Measurements from ENCODE around the gene SRRM4. TPM values are rescaled to one million over a fixed set of nuclear protein-coding genes. Genes with fewer than 3 reads are reported as not detected.

Gene SRRM4
- total and polyA plus RNA-seq, 2 experiments from 2014 or later = 0.53 to 0.63 TPM

DNA sequence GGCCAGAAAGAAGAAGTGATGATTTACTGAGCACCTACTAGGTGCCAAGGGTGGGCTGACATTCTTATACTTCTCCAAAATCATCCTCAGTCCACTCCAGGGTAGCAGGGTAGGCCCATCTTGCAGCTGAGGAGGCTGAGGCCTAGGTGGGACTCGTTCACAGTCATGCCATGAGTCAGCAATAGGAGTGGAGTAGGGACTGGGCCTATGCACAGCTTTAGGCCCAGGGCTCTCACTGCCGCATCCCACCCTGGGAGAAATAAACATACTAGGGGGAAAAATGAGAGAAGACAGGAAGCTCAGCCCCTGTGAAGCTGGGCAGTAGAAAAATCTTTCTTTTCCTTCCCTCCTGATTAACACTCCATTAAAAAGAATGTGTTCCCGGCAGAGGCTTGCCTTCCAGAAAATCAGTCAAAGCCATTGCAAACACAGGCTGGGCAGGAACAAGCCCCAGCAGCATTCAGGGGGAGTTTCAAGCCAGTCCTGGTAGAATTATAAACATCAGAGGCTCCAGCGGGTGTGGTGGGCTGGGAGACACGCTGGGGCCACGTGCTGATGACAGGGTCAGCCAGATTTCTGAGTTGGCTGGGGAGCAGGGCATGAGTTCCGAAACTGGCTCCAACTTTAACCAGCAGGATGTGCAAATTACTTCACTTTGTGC lies 199.2 kb downstream of the SRRM4 start:
- H4K20me1 ChIP-seq (replicated peaks; ENCODE audit: insufficient read depth) = no peaks in the 10 kb centered on the region
- DNase-seq (ENCODE audit: low spot score) = no peak
- H3F3A ChIP-seq (replicated peaks; ENCODE audit: low read depth) = no peaks in the 10 kb centered on the region
- peak overlapping the region; percentile 29 for H3K4me2 ChIP-seq
- Mint-ChIP-seq H3K27ac (peak overlapping the region; percentile 92), H3K9me3 (no peaks in the 10 kb centered on the region), H3K27me3 (ENCODE audit: insufficient read depth, low read depth, poor library complexity) (peaks cover 3% of the 10 kb centered on the region), H3K36me3 (ENCODE audit: low read depth) (no peaks in the 10 kb centered on the region), H3K4me3 (peak overlapping the region; percentile 36; the same call in 1 of the 3 replicates), H3K4me1 (peaks cover 45% of the 10 kb centered on the region)
- H3K27ac ChIP-seq (ENCODE audit: low read depth) = no peak overlapping the region; the same call in 1 of the 2 replicates
- peaks cover 43% of the 10 kb centered on the region for H3K4me1 ChIP-seq (ENCODE audit: insufficient read depth)
- 0 out of 2 replicates have a peak overlapping the region, but pooled peaks have one; percentile 6 for H3K4me3 ChIP-seq
- peak; percentile 3; the same call in 1 of the 3 replicates for ATAC-seq
- H3K9me2 ChIP-seq (ENCODE audit: insufficient read depth) = no peaks in the 10 kb centered on the region
- TF ChIP-seq ZNF331 (CRISPR knock-in tag; IDR thresholded peaks at IDR 0.05; ENCODE audit: low read depth) (no peak), STAT1 (IDR thresholded peaks at IDR 0.05; ENCODE audit: unreplicated experiment) (no peak), EZH2 (IDR thresholded peaks at IDR 0.05; ENCODE audit: low read depth, unreplicated experiment) (no peak), POLR2AphosphoS5 (IDR thresholded peaks at IDR 0.05; ENCODE audit: low read depth) (no peak), REST (IDR thresholded peaks at IDR 0.05; ENCODE audit: unreplicated experiment) (no peak), JUNB (IDR thresholded peaks at IDR 0.05; ENCODE audit: unreplicated experiment) (no peak), ZNF462 (CRISPR knock-in tag; IDR thresholded peaks at IDR 0.05) (no peak), ETS1 (IDR thresholded peaks at IDR 0.05) (no peak), ZNF114 (CRISPR knock-in tag; IDR thresholded peaks at IDR 0.05) (no peak), NANOG (IDR thresholded peaks at IDR 0.05; ENCODE audit: borderline replicate concordance) (no peak)
- TF ChIP-seq, protein P1, sequence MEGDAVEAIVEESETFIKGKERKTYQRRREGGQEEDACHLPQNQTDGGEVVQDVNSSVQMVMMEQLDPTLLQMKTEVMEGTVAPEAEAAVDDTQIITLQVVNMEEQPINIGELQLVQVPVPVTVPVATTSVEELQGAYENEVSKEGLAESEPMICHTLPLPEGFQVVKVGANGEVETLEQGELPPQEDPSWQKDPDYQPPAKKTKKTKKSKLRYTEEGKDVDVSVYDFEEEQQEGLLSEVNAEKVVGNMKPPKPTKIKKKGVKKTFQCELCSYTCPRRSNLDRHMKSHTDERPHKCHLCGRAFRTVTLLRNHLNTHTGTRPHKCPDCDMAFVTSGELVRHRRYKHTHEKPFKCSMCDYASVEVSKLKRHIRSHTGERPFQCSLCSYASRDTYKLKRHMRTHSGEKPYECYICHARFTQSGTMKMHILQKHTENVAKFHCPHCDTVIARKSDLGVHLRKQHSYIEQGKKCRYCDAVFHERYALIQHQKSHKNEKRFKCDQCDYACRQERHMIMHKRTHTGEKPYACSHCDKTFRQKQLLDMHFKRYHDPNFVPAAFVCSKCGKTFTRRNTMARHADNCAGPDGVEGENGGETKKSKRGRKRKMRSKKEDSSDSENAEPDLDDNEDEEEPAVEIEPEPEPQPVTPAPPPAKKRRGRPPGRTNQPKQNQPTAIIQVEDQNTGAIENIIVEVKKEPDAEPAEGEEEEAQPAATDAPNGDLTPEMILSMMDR (conservative IDR thresholded peaks at IDR 0.05; ENCODE audit: low read depth in 2 of 2) = no peak
- H2AFZ ChIP-seq = peak overlapping the region; percentile 87; the same call in 1 of the 2 replicates
- no peaks in the 10 kb centered on the region for H3K36me3 ChIP-seq (ENCODE audit: insufficient read depth)
- no peaks in the 10 kb centered on the region for H3K27me3 ChIP-seq (ENCODE audit: insufficient read depth)
- H3K79me2 ChIP-seq (replicated peaks; ENCODE audit: insufficient read depth) = no peaks in the 10 kb centered on the region
